Measurements from ENCODE around the gene NR5A2. TPM values are rescaled to one million over a fixed set of nuclear protein-coding genes. Genes with fewer than 3 reads are reported as not detected.

Gene NR5A2
- total and polyA plus RNA-seq, 10 of the 15 experiments (the other 5 are each of a cell fraction or from before 2014, with no cell fraction given), result 0.02 to 0.60 (median 0.15) TPM; not detected in 1

GRCh38 chr1:200021577-200022238 is 5.8 kb upstream of the NR5A2 start (continued):
- TF ChIP-seq SUPT20H (IDR thresholded peaks at IDR 0.05; ENCODE audit: borderline replicate concordance, control insufficient read depth, low read depth, low read length) (no peak), MYB (IDR thresholded peaks at IDR 0.05; ENCODE audit: borderline replicate concordance, low read depth, low read length) (no peak), STAT1 (conservative IDR thresholded peaks at IDR 0.05) (no peak)

GRCh38 chr1:200022239-200022804 is 5.2 kb upstream of the NR5A2 start:
- Histone ChIP-seq H3K9me3 (replicated peaks; ENCODE audit: control insufficient read depth, insufficient read depth, low read length) (no peaks in the 10 kb centered on the region), H3K27ac (ENCODE audit: control insufficient read depth, insufficient read depth) (no peak overlapping the region)
- no peak for TF ChIP-seq DPF2 (IDR thresholded peaks at IDR 0.05)
- TF ChIP-seq RUNX3 (IDR thresholded peaks at IDR 0.05; ENCODE audit: low read length), result no peak
- TF ChIP-seq E2F4 (IDR thresholded peaks at IDR 0.05; ENCODE audit: low read depth, low read length), result no peak
- TF ChIP-seq NR2C1 (IDR thresholded peaks at IDR 0.05), result no peak
- no peak for TF ChIP-seq ZBTB40 (IDR thresholded peaks at IDR 0.05; ENCODE audit: borderline replicate concordance)
- TF ChIP-seq STAT1 (conservative IDR thresholded peaks at IDR 0.05), result no peak
- no peak for TF ChIP-seq IRF4 (IDR thresholded peaks at IDR 0.05; ENCODE audit: low read depth, low read length)
- TF ChIP-seq SPI1 (IDR thresholded peaks at IDR 0.05; ENCODE audit: borderline replicate concordance, insufficient read depth, low read depth, low read length), result no peak
- no peak for TF ChIP-seq E4F1 (IDR thresholded peaks at IDR 0.05; ENCODE audit: borderline replicate concordance, partially characterized antibody)
- TF ChIP-seq POLR2AphosphoS5 (IDR thresholded peaks at IDR 0.05; ENCODE audit: low read length), result no peak
- no peak for TF ChIP-seq CHD2 (IDR thresholded peaks at IDR 0.05; ENCODE audit: borderline replicate concordance, low read depth, low read length)
- TF ChIP-seq ZNF207 (IDR thresholded peaks at IDR 0.05; ENCODE audit: borderline replicate concordance), result no peak
- TF ChIP-seq FOXK2 (IDR thresholded peaks at IDR 0.05), result no peak

More at GRCh38 chr1:200022239-200022804, 5.2 kb upstream of the NR5A2 start:
- ChIA-PET CTCF (no interaction called here), RAD21 (ENCODE audit: unreplicated experiment) (no interaction called here), SMC1A (ENCODE audit: uncharacterized antibody, unreplicated experiment) (no interaction called here), POLR2A (no interaction called here)
- no peak overlapping the region for H3K4me3 ChIP-seq
- no peaks in the 10 kb centered on the region for H4K20me1 ChIP-seq (ENCODE audit: control insufficient read depth, insufficient read depth)
- 26% methylated on average over 4 of the region's 4 CpGs for whole genome bisulfite sequencing (ENCODE audit: insufficient coverage, insufficient replicate concordance, low lambda C conversion rate, missing lambda C conversion rate)
- in situ Hi-C loops (cut with MboI) (no loop called here), intact Hi-C loops (cut with micrococcal nuclease; ENCODE audit: unreplicated experiment) (loop anchor here (10.0 kb wide), 1 partner anchor 338 kb away; no protein-coding TSS in a partner anchor)
- H3K4me1 ChIP-seq (ENCODE audit: control insufficient read depth, insufficient read depth, low read length), result no peaks in the 10 kb centered on the region
- peaks cover 0 to 3% of the 10 kb centered on the region in 2 experiments; a peak in 2 of 4 replicates for H3K27me3 ChIP-seq (replicated peaks in 1 of 2; ENCODE audit: control insufficient read depth in 2 of 2, insufficient read depth in 2 of 2, low read length in 1 of 2)
- no peak for ATAC-seq
- H2AFZ ChIP-seq (ENCODE audit: control insufficient read depth, low read depth, low read length), result no peak overlapping the region
- no peaks in the 10 kb centered on the region for H3K36me3 ChIP-seq (ENCODE audit: control insufficient read depth in 2 of 2, insufficient read depth in 2 of 2, low read length in 1 of 2)
- no peak overlapping the region for H3K4me2 ChIP-seq (ENCODE audit: control insufficient read depth, insufficient read depth)
- no peaks in the 10 kb centered on the region for H3K79me2 ChIP-seq (ENCODE audit: control insufficient read depth, insufficient read depth, low read length)
- H3K9ac ChIP-seq (ENCODE audit: control insufficient read depth, insufficient read depth, low read length), result no peak overlapping the region
- FAIRE-seq, result no peak
- no TSS peak for BruUV-seq (replicated peaks)
- no peak for DNase-seq (ENCODE audit: low read depth, low spot score)

All from GM12878 (cell line).